ENCODE data around the gene AKAP14. TPM values are rescaled to one million over a fixed set of nuclear protein-coding genes. Genes with fewer than 3 reads are reported as not detected.

The AKAP14 gene
- total and polyA plus RNA-seq, 2 of the 8 experiments (the other 6 are each of a cell fraction or from before 2014, with no cell fraction given), result 0.79 to 1.3 TPM

- TF ChIP-seq CHD7 (IDR thresholded peaks at IDR 0.05; ENCODE audit: insufficient replicate concordance, low read length) (no peak), PHF8 (conservative IDR thresholded peaks at IDR 0.05; ENCODE audit: low read depth, low read length) (no peak), CHD2 (IDR thresholded peaks at IDR 0.05; ENCODE audit: low read length) (no peak), TAF1 (IDR thresholded peaks at IDR 0.05; ENCODE audit: low read depth, low read length) (no peak), BACH1 (IDR thresholded peaks at IDR 0.05; ENCODE audit: low read length) (no peak), RBBP5 (IDR thresholded peaks at IDR 0.05; ENCODE audit: borderline replicate concordance, low read depth, low read length) (no peak), RXRA (IDR thresholded peaks at IDR 0.05; ENCODE audit: insufficient read depth, low read depth, low read length) (no peak), SAP30 (IDR thresholded peaks at IDR 0.05; ENCODE audit: insufficient read depth, insufficient replicate concordance, low read length) (no peak), USF2 (IDR thresholded peaks at IDR 0.05; ENCODE audit: low read length) (no peak), CREB1 (IDR thresholded peaks at IDR 0.05) (no peak)
Measured at GRCh38 chrX:119887721-119888425, 7.8 kb upstream of the AKAP14 start (continued).
